GM23338 (cell line): ENCODE measurements around the gene RHCG. TPM values are rescaled to one million over a fixed set of nuclear protein-coding genes. Genes with fewer than 3 reads are reported as not detected.

Experiments used
- ATAC-seq: fragments of 200-7000 bp; cut with Tn5 transposase; 3 replicates; pipeline ENCODE4 v1.9.1; 2020
- DNase-seq: peaks from one replicate; pipeline ENCODE4 v3.0.0-alpha.2; 2015; ENCODE audit warnings: low spot score
- H2AFZ ChIP-seq: fragments of 200-600 bp; sonication (generic); 2 replicates; pipeline ENCODE4 v1.8.0; 2016; ENCODE audit warnings: antibody characterized with exemption, mild to moderate bottlenecking, moderate library complexity
- H3F3A ChIP-seq: fragments of 200-600 bp; sonication (generic); replicated peaks from 2 replicates; pipeline ENCODE4 v1.8.0; 2017; ENCODE audit warnings: antibody characterized with exemption, mixed run types, low read depth
- H3K27ac ChIP-seq: fragments of 200-600 bp; sonication (generic); 2 replicates; pipeline ENCODE4 v1.6.1; 2016; ENCODE audit warnings: low read depth
- H3K27me3 ChIP-seq: fragments of 200-600 bp; sonication (generic); 2 replicates; pipeline ENCODE4 v1.8.0; 2016; ENCODE audit warnings: mild to moderate bottlenecking, mixed run types, moderate library complexity; ENCODE audit not compliant: insufficient read depth
- H3K36me3 ChIP-seq: fragments of 200-600 bp; sonication (generic); 2 replicates; pipeline ENCODE4 v1.8.0; 2016; ENCODE audit warnings: mild to moderate bottlenecking; ENCODE audit not compliant: insufficient read depth
- H3K4me1 ChIP-seq: fragments of 200-600 bp; sonication (generic); 2 replicates; pipeline ENCODE4 v1.8.0; 2016; ENCODE audit warnings: mild to moderate bottlenecking, moderate library complexity; ENCODE audit not compliant: insufficient read depth
- H3K4me2 ChIP-seq: fragments of 200-600 bp; sonication (generic); 2 replicates; pipeline ENCODE4 v1.7.1; 2017; ENCODE audit warnings: mixed run types
- H3K4me3 ChIP-seq: fragments of 200-600 bp; sonication (generic); 2 replicates; pipeline ENCODE4 v1.6.1; 2016; ENCODE audit warnings: mixed run types
- H3K79me2 ChIP-seq: fragments of 200-600 bp; sonication (generic); replicated peaks from 2 replicates; pipeline ENCODE4 v1.8.0; 2017; ENCODE audit warnings: mild to moderate bottlenecking; ENCODE audit not compliant: insufficient read depth
- H3K9me2 ChIP-seq: fragments of 200-600 bp; sonication (generic); 2 replicates; pipeline ENCODE4 v1.8.0; 2017; ENCODE audit not compliant: insufficient read depth
- H4K20me1 ChIP-seq: fragments of 200-600 bp; sonication (generic); replicated peaks from 2 replicates; pipeline ENCODE4 v1.8.0; 2017; ENCODE audit warnings: mild to moderate bottlenecking; ENCODE audit not compliant: insufficient read depth
- H3K27ac Mint-ChIP-seq: 2 replicates; pipeline ENCODE4 v1.8.0; 2020; ENCODE audit warnings: inconsistent platforms, mild to moderate bottlenecking, moderate library complexity, mixed read lengths
- H3K27me3 Mint-ChIP-seq: 3 replicates; pipeline ENCODE4 v1.8.0; 2022; ENCODE audit warnings: low read depth, mild to moderate bottlenecking, moderate library complexity, mixed read lengths, inconsistent platforms; ENCODE audit not compliant: insufficient read depth, poor library complexity
- H3K36me3 Mint-ChIP-seq: 3 replicates; pipeline ENCODE4 v1.8.0; 2021; ENCODE audit warnings: low read depth, mild to moderate bottlenecking, inconsistent platforms, moderate library complexity, mixed read lengths
- H3K4me1 Mint-ChIP-seq: 3 replicates; pipeline ENCODE4 v1.8.0; 2020; ENCODE audit warnings: mild to moderate bottlenecking, inconsistent platforms, mixed read lengths
- H3K4me3 Mint-ChIP-seq: 3 replicates; pipeline ENCODE4 v1.8.0; 2021; ENCODE audit warnings: moderate library complexity, mild to moderate bottlenecking, inconsistent platforms, mixed read lengths
- H3K9me3 Mint-ChIP-seq: 3 replicates; pipeline ENCODE4 v1.8.0; 2020; ENCODE audit warnings: moderate library complexity, mild to moderate bottlenecking, inconsistent platforms, mixed read lengths
- CTCF ChIP-seq, 2 experiments: fragments of 200-600 bp in 1 of 2; sonication (generic) in 1 of 2; conservative IDR thresholded peaks; 2 replicates each; pipeline versions ENCODE4 v1.5.1 to v1.6.1; 2016 to 2017; ENCODE audit warnings: antibody characterized with exemption in 2 of 2, low read depth in 2 of 2, mild to moderate bottlenecking in 2 of 2, moderate library complexity in 1 of 2
- ETS1 ChIP-seq: IDR thresholded peaks from 2 replicates; pipeline ENCODE4 v1.6.1; 2016; ENCODE audit warnings: antibody characterized with exemption
- EZH2 ChIP-seq: fragments of 200-600 bp; sonication (generic); IDR thresholded peaks from one replicate; pipeline ENCODE4 v1.8.0; 2017; ENCODE audit warnings: antibody characterized with exemption, mild to moderate bottlenecking, low read depth; ENCODE audit not compliant: unreplicated experiment
- EZH2phosphoT487 ChIP-seq: fragments of 200-600 bp; sonication (generic); IDR thresholded peaks from one replicate; pipeline ENCODE4 v1.8.1; 2018; ENCODE audit warnings: antibody characterized with exemption; ENCODE audit not compliant: unreplicated experiment
- JUNB ChIP-seq: IDR thresholded peaks from one replicate; pipeline ENCODE4 v1.6.1; 2016; ENCODE audit warnings: antibody characterized with exemption; ENCODE audit not compliant: unreplicated experiment
- NANOG ChIP-seq: IDR thresholded peaks from 2 replicates; pipeline ENCODE4 v1.6.1; 2016; ENCODE audit warnings: antibody characterized with exemption, borderline replicate concordance
- POLR2AphosphoS5 ChIP-seq: IDR thresholded peaks from 2 replicates; pipeline ENCODE4 v1.6.1; 2016; ENCODE audit warnings: antibody characterized with exemption, low read depth
- REST ChIP-seq: IDR thresholded peaks from one replicate; pipeline ENCODE4 v1.6.1; 2018; ENCODE audit warnings: antibody characterized with exemption; ENCODE audit not compliant: unreplicated experiment
- STAT1 ChIP-seq: IDR thresholded peaks from one replicate; pipeline ENCODE4 v1.6.1; 2016; ENCODE audit warnings: antibody characterized with exemption; ENCODE audit not compliant: unreplicated experiment
- ZNF114 ChIP-seq: fragments of 250-450 bp; sonication (Bioruptor Pico); IDR thresholded peaks from 2 replicates; pipeline ENCODE4 v1.5.0; 2020; ENCODE audit warnings: mild to moderate bottlenecking, moderate library complexity
- ZNF331 ChIP-seq: fragments of 250-450 bp; sonication (Bioruptor Pico); IDR thresholded peaks from 2 replicates; pipeline ENCODE4 v1.5.0; 2020; ENCODE audit warnings: low read depth, mild to moderate bottlenecking, moderate library complexity
- polyA plus RNA-seq: library from polyadenylated mRNA; unstranded; fragments of >200 nt; fragmentation: Nextera tagmentation; extraction: Ambion mirVana; gene quantifications from 2 replicates; pipeline ENCODE4 v1.2.1, GENCODE V29; 2016
- total RNA-seq: library from RNA; depleted of rRNA; stranded (reverse); fragments of >200 nt; shearing (Covaris generic); gene quantifications from 2 replicates; pipeline ENCODE4 v1.2.3, GENCODE V29; 2014

RHCG gene
- total and polyA plus RNA-seq, 2 experiments from 2014 or later = 0.21 to 0.63 TPM

DNA sequence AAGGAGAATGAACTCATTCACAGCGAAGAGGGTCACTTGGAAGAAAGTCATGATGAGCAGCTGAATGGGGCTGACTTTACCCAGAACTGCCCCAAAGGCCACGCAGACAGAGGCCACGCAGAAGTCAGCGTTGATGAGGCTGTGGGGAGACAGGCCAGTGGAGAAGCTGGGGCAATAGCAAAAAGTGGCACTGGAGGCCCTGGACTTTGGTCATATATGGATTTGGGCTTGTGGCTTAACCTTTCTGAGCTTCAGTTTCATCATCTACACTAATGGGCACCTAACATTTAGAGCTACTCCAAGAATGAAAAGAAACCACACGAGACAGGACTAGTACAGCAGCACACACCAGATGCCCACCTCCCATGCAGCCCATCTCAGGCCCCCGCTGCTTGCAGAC is 13.3 kb downstream of the RHCG start (continued):
- TF ChIP-seq ETS1 (no peak), STAT1 (no peak), REST (no peak), EZH2 (no peak), NANOG (no peak), CTCF (conservative IDR thresholded peaks at IDR 0.05; ENCODE audit: low read depth in 2 of 2) (no peak), ZNF114 (CRISPR knock-in tag) (no peak)

DNA sequence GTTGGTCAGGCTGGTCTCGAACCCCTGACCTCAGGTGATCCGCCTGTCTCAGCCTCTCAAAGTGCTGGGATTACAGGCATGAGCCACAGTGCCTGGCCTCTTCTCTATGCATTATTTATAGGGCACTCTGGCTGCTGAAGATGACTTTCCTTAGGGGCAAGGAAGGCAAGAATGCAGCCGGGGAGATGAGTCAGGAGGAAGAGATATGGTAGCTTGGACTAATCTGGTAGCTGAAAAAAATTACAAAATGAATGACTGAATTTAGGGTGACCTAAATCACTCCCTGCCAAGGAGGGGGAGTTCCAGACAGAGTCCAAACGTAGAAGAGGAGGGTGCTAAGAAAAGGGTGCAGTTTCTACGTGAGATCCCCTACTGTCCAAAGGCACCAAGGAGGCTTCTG is 14.2 kb downstream of the RHCG start:
- Histone ChIP-seq H3K9me2 (no peaks in the 10 kb centered on the region), H3F3A (no peaks in the 10 kb centered on the region), H3K36me3 (no peaks in the 10 kb centered on the region), H3K27ac (no peak overlapping the region), H3K4me3 (no peak overlapping the region), H2AFZ (no peak overlapping the region), H3K79me2 (no peaks in the 10 kb centered on the region), H4K20me1 (no peaks in the 10 kb centered on the region; the same call in 1 of the 2 replicates), H3K4me2 (no peak overlapping the region), H3K4me1 (0 out of 2 replicates have a peak, but pooled peaks cover 3% of the 10 kb centered on the region), H3K27me3 (peaks cover 3% of the 10 kb centered on the region; the same call in 1 of the 2 replicates)
- ATAC-seq (no peak), DNase-seq (no peak)
- Mint-ChIP-seq H3K36me3 (no peaks in the 10 kb centered on the region), H3K4me1 (peaks cover 5% of the 10 kb centered on the region; the same call in 2 of the 3 replicates), H3K4me3 (no peak overlapping the region), H3K27me3 (peaks cover 11% of the 10 kb centered on the region), H3K9me3 (no peaks in the 10 kb centered on the region), H3K27ac (no peak overlapping the region)
- no peak for TF ChIP-seq REST
- no peak for TF ChIP-seq ZNF114 (CRISPR knock-in tag)
- no peak for TF ChIP-seq EZH2
- no peak for TF ChIP-seq STAT1
- no peak for TF ChIP-seq CTCF (conservative IDR thresholded peaks at IDR 0.05; ENCODE audit: low read depth in 2 of 2)
- TF ChIP-seq EZH2phosphoT487 = no peak
- TF ChIP-seq POLR2AphosphoS5 = no peak
- no peak for TF ChIP-seq ZNF331 (CRISPR knock-in tag)
- TF ChIP-seq JUNB = no peak
